GM19099 (cell line): ENCODE measurements around the gene ZNF516.

Source experiments
- POLR2A ChIP-seq: IDR thresholded peaks from 3 replicates; pipeline ENCODE4 v1.6.1; 2011; ENCODE audit warnings: low read depth; ENCODE audit not compliant: insufficient read length; ENCODE audit errors: extremely low read depth

Gene ZNF516

DNA sequence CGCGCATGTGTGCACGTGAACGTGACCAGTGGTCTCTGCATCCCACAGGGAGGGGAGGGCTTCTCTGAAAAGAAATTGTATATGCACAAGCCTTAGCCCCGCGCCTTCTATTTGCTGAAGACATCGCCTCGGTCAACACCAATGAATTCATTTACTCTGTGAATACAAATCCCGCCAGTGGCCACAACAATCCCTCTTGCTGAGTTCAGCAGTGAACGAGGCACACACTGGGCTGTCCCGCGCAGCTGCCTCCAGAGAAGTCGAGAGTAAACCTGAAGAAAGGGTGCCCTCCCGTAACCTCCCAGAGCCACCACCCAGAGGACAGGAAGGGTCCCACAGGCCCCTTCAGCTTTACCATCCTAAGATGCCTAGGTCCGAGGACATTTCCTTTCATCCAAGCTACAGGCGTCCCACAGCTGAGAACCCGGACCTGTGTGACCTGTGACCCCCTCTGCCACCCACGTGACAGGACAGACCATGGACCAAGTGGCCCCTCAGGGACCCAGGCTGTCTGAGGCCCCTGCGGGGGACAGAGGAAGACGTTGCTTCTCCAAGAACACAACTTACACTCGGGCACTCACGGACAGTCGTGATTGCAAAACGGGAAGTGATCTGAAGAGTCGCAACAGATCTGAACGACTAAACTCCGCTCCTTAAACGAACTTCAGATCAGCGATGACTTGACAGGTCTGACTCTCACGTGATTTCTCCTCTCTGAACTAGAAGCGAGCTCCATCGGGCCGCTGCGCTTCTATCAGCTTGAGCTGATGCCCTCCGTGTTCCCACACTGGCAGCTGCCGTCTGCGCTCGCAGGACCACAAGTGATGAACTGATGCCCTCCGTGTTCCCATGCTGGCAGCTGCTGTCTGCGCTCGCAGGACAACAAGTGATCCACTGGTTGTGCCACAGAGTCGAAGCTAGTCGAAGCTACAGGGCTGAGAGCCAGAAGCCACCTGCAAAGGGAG, 92.7 kb downstream of the ZNF516 start:
- no peak for TF ChIP-seq POLR2A

DNA sequence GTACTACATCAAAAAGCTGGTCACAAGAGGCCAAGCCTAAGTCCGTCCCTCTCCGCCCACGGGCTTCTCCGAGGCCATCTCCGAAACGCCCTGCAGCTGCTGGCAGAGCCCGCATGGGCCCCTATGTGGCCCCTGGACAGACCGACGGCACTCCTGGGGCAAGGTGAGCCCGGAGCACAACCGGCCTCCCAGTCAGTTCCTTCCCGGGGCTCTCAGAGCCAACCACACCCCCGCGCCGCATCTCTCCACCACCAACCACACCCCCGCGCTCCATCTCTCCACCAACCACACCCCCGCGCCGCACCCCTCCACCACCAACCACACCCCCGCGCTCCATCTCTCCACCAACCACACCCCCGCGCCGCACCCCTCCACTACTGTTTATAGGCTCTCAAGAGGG, 93.5 kb downstream of the ZNF516 start:
- TF ChIP-seq POLR2A = no peak

DNA sequence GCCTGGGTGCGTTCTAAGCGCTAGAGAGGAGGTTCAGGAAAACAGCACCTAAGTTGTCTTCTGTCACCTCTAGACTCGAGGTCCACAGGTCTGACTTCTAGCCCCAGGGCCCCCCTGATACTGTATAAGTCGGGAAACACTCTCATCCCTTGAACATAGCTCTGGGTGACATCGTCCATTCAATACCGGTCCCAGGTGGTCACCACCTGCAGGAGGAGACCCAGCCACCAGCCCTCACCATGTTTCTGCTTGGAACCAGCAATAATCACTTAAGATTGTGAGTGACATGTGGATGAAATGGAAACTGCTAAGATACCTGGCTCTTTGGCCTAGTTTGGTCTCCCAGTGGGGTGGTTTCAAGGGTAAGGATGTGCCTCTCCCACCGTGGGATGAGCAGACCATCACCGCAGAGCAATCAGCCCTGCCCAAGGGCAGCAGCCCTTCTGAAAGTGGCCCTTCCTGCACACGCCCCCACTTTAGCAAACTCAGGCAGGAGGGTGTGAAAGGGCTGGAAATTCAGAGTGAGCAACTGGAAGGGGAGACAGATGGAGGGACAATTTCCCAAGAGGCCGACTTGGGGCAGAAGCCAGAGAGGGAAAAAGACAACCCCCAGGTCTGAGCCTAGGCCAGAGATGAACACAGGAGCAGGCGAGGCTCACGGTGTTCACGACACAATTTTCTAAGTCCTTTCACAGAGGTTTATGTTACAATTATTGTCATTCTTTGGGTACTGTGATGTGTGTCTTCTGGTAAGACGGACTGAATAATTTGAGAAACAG, 95.2 kb downstream of the ZNF516 start:
- no peak for TF ChIP-seq POLR2A

GRCh38 chr18:76398896-76399612, 96.0 kb downstream of the ZNF516 start:
- no peak for TF ChIP-seq POLR2A

- no peak for TF ChIP-seq POLR2A
These were observed 96.7 kb downstream of the ZNF516 start for GRCh38 chr18:76398295-76398694.

DNA sequence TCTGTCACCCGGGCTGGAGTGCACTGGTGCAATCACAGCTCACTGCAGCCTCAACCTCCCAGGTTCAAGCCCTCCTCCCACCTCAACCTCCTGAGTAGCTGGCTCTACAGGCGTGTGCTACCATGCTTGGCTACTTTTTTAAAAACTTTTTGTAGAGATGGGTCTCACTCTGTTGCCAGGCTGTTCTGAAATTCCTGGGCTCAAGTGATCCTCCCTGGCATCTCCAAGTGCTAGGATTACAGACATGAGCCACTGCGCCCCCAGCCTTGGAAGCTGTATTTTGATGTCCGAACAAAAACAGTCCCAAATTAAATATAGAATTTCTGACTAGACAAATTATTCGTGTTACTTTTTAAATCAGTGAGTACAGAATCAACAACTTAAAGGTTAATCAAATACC, 97.4 kb downstream of the ZNF516 start:
- TF ChIP-seq POLR2A = no peak

DNA sequence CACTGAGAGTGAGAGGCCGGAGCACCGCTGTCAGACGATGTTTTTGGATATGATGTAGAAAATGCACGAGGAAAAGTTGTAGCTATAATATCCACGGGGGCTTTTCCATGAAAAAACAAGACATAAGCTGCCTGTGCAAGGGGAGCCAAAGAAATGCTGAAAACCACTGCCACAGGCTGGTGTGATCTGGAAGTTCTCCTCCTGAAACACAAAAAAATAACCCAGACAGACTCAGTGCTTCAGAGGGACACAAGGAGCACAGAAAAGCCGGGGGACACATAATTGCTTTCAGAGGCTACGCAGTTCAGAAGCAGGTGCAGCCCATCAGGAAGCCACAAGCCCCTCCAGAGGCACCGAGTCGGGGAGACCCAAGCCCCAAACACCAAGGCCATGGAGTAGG, 98.2 kb downstream of the ZNF516 start:
- TF ChIP-seq POLR2A = no peak

DNA sequence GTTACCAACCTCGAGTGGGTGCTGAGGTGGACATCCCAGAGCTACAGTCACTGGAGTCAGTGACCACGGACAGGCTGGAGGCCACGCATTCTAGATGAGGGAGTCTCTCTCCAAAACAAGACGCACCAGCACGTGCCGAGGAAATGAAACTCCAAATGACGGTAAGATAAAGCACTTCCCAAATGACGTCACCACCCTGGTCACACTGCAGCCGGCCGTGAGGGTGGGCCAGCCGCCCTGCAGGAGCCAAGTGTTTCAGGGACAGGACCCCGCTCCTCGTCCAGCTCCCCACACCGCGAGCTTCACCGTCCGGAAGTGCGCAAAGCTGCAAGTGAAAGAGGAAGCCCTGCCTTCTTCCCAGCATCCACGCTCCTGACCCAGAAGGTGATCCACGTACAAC, 99.4 kb downstream of the ZNF516 start:
- no peak for TF ChIP-seq POLR2A

- no peak for TF ChIP-seq POLR2A
These were observed 100.1 kb downstream of the ZNF516 start for GRCh38 chr18:76394780-76395476.

- TF ChIP-seq POLR2A = no peak
These were observed 102.7 kb downstream of the ZNF516 start for GRCh38 chr18:76392349-76392748.

DNA sequence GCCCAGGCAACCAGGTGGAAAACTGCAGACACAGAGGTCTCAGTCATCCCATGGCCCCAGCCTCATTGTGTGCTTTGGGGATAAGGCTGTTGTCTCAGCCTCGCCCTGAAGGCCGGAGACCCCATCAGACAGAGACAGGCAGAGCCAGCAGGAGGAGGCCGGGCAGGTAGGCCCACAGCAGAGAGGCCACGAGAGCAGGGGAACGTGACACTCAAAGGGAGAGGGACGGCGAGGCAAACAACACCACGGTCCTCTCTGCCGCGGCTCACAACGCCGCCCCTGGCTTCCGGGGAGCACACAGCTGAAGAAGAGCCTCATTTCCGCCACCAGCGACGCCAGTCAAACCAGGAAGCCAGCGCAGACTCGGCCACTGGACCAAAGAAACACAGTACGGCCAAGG, 103.3 kb downstream of the ZNF516 start:
- no peak for TF ChIP-seq POLR2A

- no peak for TF ChIP-seq POLR2A
These were observed 104.0 kb downstream of the ZNF516 start for GRCh38 chr18:76391038-76391437.

GRCh38 chr18:76390452-76391035, 104.5 kb downstream of the ZNF516 start:
- TF ChIP-seq POLR2A = no peak

DNA sequence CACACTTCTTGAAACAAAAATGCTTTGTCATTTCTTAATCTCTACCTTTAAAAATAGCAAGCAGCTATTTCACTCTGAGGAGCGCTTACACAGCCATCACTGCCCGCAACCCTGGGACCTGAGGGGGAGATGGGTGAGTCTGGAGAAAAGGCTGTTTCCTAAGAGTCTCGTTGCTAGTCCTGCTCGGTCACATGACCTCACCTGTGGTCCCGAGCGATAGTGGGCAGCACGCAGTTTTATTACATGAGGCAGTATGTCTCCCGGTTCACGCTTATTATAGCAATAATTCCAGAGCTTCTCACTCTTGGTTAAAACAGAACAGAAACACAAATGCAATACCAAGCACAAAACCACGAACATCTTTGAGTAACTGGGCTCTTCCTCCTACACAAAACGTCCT, 105.3 kb downstream of the ZNF516 start:
- no peak for TF ChIP-seq POLR2A
